MM.1S (cell line): ENCODE measurements around the gene FOXC1.

Experiments
- DNase-seq: peaks from one replicate; pipeline ENCODE4 v3.0.0-alpha.2; 2015
- H2AFZ ChIP-seq: fragments of 300-600 bp; sonication (generic); 2 replicates; pipeline ENCODE4 v1.6.0; 2016; ENCODE audit warnings: antibody characterized with exemption, low read length
- H3F3A ChIP-seq: fragments of 300-600 bp; sonication (generic); 2 replicates; pipeline ENCODE4 v1.6.1; 2016; ENCODE audit warnings: mild to moderate bottlenecking, antibody characterized with exemption, low read length, moderate library complexity, mixed read lengths; ENCODE audit not compliant: insufficient read depth
- H3K27ac ChIP-seq: fragments of 300-600 bp; sonication (generic); 2 replicates; pipeline ENCODE4 v1.5.1; 2016; ENCODE audit warnings: mild to moderate bottlenecking, low read length
- H3K27me3 ChIP-seq: fragments of 300-600 bp; sonication (generic); replicated peaks from 2 replicates; pipeline ENCODE4 v1.6.0; 2016; ENCODE audit warnings: low read length; ENCODE audit not compliant: insufficient read depth
- H3K36me3 ChIP-seq: fragments of 300-600 bp; sonication (generic); replicated peaks from 2 replicates; pipeline ENCODE4 v1.6.1; 2016; ENCODE audit warnings: mild to moderate bottlenecking, low read length, mixed read lengths; ENCODE audit not compliant: insufficient read depth
- H3K4me1 ChIP-seq: fragments of 300-600 bp; sonication (generic); 2 replicates; pipeline ENCODE4 v1.6.1; 2016; ENCODE audit warnings: low read length, mixed read lengths
- H3K4me2 ChIP-seq: fragments of 300-600 bp; sonication (generic); 2 replicates; pipeline ENCODE4 v1.6.0; 2016; ENCODE audit warnings: low read depth, low read length
- H3K4me3 ChIP-seq: fragments of 300-600 bp; sonication (generic); 2 replicates; pipeline ENCODE4 v1.5.1; 2016; ENCODE audit warnings: low read length, mixed read lengths
- H3K79me2 ChIP-seq: fragments of 300-600 bp; sonication (generic); 2 replicates; pipeline ENCODE4 v1.6.1; 2016; ENCODE audit warnings: mixed run types, low read length, mixed read lengths
- H3K9ac ChIP-seq: fragments of 300-600 bp; sonication (generic); 2 replicates; pipeline ENCODE4 v1.6.1; 2016; ENCODE audit warnings: low read length, mixed read lengths
- H3K9me2 ChIP-seq: fragments of 300-600 bp; sonication (generic); replicated peaks from 2 replicates; pipeline ENCODE4 v1.6.1; 2016; ENCODE audit warnings: mild to moderate bottlenecking, low read length, mixed read lengths; ENCODE audit not compliant: insufficient read depth
- H3K9me3 ChIP-seq: fragments of 300-600 bp; sonication (generic); replicated peaks from 2 replicates; pipeline ENCODE4 v1.6.1; 2016; ENCODE audit warnings: mild to moderate bottlenecking, low read length, mixed read lengths; ENCODE audit not compliant: insufficient read depth
- H4K20me1 ChIP-seq: fragments of 300-600 bp; sonication (generic); 2 replicates; pipeline ENCODE4 v1.6.1; 2016; ENCODE audit warnings: mild to moderate bottlenecking, low read length, moderate library complexity, mixed read lengths; ENCODE audit not compliant: insufficient read depth
- CTCF ChIP-seq: fragments of 300-600 bp; sonication (generic); IDR thresholded peaks from 2 replicates; pipeline ENCODE4 v1.5.1; 2016; ENCODE audit warnings: antibody characterized with exemption, low read length, mixed read lengths
- EZH2 ChIP-seq: fragments of 300-600 bp; sonication (generic); optimal IDR thresholded peaks from 2 replicates; pipeline ENCODE3; 2017; ENCODE audit warnings: low read depth, mild to moderate bottlenecking, antibody characterized with exemption, low read length, mixed read lengths
- EZH2phosphoT487 ChIP-seq: fragments of 300-600 bp; sonication (generic); IDR thresholded peaks from 2 replicates; pipeline ENCODE4 v1.6.1; 2018; ENCODE audit warnings: antibody characterized with exemption, low read length

Gene FOXC1

DNA sequence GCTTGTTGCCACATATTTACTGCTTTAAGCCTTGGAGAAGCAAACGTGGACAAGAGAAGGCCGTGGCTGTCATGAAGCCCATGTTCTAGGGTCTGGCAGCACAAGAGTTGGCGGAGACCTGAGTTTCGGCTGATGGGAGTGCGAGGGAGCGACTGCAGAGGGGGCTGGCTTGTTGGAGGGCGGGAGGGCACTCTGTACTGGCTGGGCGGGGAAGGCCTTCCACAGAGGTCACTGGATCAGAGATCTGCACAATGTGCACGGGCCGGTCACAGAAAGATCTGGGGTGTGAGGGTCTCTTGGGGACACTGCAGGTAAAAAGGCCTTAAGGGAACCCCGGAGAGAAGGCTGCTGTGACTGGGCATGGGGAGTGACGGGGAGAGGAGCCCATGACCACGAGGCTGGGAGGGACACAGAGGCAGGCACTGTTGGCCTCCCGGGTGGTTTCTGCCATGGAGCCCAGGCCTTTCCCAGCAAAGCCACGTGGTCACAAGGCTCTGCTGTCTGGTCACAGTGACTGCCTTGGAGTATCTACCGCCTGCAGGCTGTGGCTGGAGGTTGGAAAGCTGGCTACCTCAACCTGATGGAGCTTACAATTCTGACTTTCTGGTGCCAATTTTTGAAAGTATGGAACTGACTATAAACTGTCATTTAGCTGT is 23.8 kb downstream of the FOXC1 start:
- no peaks in the 10 kb centered on the region for H3K79me2 ChIP-seq
- DNase-seq, result no peak
- no peaks in the 10 kb centered on the region for H3K9me3 ChIP-seq
- H2AFZ ChIP-seq, result no peak overlapping the region
- H3K36me3 ChIP-seq, result no peaks in the 10 kb centered on the region
- no peak overlapping the region for H3K9ac ChIP-seq
- no peaks in the 10 kb centered on the region for H3K9me2 ChIP-seq
- no peaks in the 10 kb centered on the region for H3K27me3 ChIP-seq
- H3K4me1 ChIP-seq, result no peaks in the 10 kb centered on the region
- TF ChIP-seq EZH2phosphoT487 (no peak), CTCF (no peak)
- H3K4me3 ChIP-seq, result no peak overlapping the region
- H3K27ac ChIP-seq, result no peak overlapping the region
- H4K20me1 ChIP-seq, result no peaks in the 10 kb centered on the region
- no peaks in the 10 kb centered on the region for H3F3A ChIP-seq
- no peak overlapping the region for H3K4me2 ChIP-seq

- H3K9me2 ChIP-seq, result no peaks in the 10 kb centered on the region
- H2AFZ ChIP-seq, result no peak overlapping the region
- no peaks in the 10 kb centered on the region for H3K36me3 ChIP-seq
- no peaks in the 10 kb centered on the region for H3K4me1 ChIP-seq
- no peak for TF ChIP-seq EZH2phosphoT487
- no peak for TF ChIP-seq CTCF
- no peak for TF ChIP-seq EZH2
- no peaks in the 10 kb centered on the region for H4K20me1 ChIP-seq
- H3K27me3 ChIP-seq, result no peaks in the 10 kb centered on the region
- no peaks in the 10 kb centered on the region for H3K79me2 ChIP-seq
- H3K4me2 ChIP-seq, result no peak overlapping the region
- no peak for DNase-seq
- no peaks in the 10 kb centered on the region for H3F3A ChIP-seq
- no peak overlapping the region for H3K27ac ChIP-seq
- H3K9me3 ChIP-seq, result no peaks in the 10 kb centered on the region
- no peak overlapping the region for H3K9ac ChIP-seq
- H3K4me3 ChIP-seq, result no peak overlapping the region
These were observed 24.4 kb downstream of the FOXC1 start for GRCh38 chr6:1634081-1634480.

DNA sequence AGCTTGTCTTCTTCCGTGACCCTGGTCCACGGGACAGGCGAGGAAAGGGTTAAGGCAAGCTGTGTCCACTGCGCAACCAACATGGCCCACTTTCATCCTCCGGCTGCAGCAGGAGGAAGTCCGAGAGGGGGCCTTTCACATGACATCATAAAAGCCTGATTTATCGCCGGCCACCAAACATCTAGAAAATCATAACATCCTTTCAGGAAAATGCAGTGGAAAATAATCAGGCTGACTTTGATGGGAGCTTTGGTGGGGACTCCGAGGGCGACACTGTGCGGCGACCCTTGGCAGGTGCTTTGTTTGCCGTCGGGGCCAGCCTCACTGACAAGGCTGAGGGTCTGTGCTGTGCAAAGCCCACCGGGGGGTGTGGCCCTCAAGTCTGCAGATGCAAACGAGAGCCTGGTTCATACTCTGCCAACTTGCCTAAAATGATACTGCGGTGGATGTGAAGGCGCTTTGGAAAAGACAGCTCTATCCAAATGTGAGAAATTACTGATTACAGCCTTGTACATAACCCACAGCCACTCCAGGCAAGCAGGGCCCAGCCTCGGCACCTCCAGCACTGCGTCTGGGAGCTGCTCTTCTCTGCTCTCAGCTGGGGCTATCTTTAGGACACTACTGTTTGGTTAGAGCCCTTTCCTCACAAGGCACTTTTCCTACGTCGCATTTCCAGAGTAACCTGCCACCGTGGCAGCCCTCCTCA is 25.7 kb downstream of the FOXC1 start:
- no peaks in the 10 kb centered on the region for H3K79me2 ChIP-seq
- H3F3A ChIP-seq, result no peaks in the 10 kb centered on the region
- H3K9me3 ChIP-seq, result no peaks in the 10 kb centered on the region
- H3K9ac ChIP-seq, result no peak overlapping the region
- H2AFZ ChIP-seq, result no peak overlapping the region
- no peaks in the 10 kb centered on the region for H3K36me3 ChIP-seq
- no peak for DNase-seq
- H3K9me2 ChIP-seq, result no peaks in the 10 kb centered on the region
- H4K20me1 ChIP-seq, result no peaks in the 10 kb centered on the region
- no peak overlapping the region for H3K4me2 ChIP-seq
- no peaks in the 10 kb centered on the region for H3K27me3 ChIP-seq
- no peak overlapping the region for H3K4me3 ChIP-seq
- TF ChIP-seq EZH2 (no peak), EZH2phosphoT487 (no peak), CTCF (no peak)
- no peaks in the 10 kb centered on the region for H3K4me1 ChIP-seq
- H3K27ac ChIP-seq, result no peak overlapping the region
